Stimulated activated CD4-positive, alpha-beta T cell treated with anti-CD3 and anti-CD28 coated beads, TNF-alpha, amount 100 ng/mL, for 4 hours (primary cell): ENCODE measurements around the gene TYW5.

Experiments
- DNase-seq, 3 experiments: peaks; one replicate each; pipeline ENCODE4 v3.0.0-alpha.2; 2020; ENCODE audit warnings: low read depth in 3 of 3

Gene TYW5

DNA sequence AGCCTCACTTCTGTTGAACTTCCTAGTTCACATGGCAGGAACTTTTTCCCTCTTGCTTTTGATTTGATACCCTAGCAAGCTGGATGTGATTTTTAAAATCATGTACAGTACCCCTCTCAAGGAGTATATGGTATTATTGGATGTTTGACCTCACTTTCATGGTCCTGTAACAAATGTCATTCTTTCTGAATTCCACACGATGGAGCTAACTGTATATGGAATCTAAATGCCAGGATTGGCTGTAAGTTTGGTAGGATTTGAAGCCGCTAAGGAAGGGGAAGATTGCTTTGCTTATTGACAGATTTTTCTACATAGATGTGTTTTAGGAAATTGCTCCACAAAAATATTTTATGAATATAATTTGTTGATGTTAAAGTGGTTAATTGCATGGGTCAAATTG is 18.4 kb upstream of the TYW5 start:
- DNase-seq: no peak

DNA sequence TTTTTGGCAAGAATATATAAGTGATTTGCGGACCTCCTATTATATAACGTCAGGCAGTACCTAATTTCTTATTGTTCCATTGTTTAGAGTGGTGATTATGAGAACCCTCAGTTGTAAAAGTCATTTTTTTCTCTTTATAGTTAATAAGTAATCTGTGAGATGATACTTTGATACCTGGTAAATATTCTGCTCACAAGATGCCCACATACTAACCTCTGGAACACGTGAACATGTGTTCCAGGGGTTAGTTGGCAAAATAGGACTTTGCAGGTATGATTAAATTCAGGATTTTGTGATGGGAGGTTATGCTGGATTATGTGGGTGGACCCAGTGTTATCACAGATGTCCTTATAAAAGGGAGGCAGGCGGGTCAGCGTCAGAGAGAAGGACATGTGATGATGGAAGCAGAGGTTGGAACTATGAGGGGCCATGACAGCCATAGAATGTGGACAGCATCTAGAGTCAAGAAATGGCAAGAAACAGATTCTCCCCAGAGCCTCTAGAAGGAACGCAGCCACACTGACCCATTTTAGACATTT is 16.9 kb upstream of the TYW5 start:
- no peak for DNase-seq

DNA sequence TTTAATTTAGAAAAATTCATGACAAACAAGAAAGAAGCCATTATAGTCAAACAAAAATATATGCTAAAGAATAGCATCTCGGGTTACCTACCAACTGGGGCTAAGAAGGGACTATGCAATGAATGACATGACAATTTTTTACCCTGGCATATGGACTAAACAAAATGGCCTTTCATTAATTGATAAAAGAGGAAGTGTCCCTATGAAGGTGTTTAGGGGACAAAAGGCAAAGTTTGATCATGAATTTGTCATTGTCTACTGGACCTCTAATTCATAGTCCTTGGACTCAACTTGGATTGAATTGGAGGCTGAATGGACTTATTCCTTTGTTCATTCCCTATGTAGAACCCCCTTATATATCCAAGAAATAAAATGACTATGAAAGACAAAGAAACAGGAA is 12.8 kb upstream of the TYW5 start:
- DNase-seq: no peak

DNA sequence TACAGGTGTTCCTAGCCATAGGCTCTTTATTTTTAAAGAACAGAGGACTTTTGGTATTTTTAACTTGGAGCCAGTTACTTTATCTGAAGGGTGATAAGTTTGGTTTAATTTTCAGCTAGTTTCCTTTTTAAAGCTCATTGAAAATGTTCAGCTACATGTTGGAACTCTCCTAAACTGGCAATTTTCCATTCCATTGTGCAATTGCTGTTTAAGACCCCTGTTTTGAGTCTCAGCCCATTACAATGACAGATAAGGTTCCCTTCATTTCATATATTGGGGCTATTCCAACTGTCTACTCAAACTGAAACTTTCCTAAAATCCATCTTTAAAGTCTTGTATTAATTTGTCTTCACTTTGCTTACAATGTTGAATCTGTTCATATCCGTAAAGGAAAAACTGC is 11.7 kb upstream of the TYW5 start:
- no peak for DNase-seq

DNA sequence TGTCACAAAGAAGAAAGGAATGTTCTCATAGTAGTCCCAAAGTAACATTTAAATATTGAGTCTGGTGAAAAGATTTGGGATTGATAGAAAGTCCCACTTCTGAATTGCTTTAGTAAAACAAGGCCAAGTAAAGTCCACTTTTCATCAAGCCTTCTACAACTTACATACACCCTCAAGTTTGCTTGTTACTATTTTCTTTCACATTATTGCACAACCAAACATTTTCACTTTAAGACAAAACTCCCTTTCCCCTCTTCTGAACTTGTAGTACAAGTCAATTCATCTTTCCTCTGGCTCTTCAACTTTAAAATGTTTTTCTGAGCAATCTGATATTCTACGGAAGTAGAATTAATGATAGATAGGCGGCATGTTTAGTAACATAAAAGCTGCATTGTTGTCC is 11.1 kb upstream of the TYW5 start:
- DNase-seq: no peak

DNA sequence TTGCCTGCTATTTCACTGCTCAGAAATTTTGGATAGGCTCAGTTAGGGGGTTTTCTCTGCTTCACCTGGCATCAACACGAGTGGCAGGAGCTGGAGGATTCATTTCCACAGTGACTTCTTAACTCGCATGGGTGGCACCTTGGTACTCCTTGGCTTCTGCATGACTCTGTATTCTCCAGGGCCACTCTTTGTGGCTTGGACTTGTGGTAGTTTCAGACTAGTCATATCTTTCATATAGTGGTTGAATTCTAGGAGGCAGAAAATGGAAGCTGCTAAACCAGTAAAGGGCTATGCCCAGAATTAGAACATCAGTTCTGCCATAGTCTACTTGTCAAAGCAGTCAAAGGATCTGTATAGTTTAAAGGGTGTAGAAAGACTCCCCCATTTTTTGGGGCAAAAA is 6.9 kb upstream of the TYW5 start:
- no peak for DNase-seq

DNA sequence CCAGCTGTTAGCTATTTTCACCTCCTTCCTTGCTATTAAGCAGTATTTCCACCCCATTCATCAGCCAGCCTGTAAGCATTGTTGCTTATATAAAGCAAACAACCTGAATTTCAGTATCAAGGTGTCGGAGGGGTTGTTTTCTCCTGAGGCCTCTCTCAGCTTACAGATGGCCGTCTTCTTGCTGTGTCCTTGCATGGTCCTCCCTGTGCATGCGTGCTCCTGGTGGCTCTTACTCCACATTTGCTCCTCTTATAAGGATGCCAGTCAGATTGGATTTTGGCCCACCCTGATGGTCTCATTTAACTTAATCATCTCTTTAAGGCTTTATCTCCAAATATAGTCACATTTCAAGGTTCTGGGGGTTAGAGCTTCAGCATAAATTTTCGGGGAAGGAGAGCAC is 2.7 kb upstream of the TYW5 start:
- DNase-seq: no peak

DNA sequence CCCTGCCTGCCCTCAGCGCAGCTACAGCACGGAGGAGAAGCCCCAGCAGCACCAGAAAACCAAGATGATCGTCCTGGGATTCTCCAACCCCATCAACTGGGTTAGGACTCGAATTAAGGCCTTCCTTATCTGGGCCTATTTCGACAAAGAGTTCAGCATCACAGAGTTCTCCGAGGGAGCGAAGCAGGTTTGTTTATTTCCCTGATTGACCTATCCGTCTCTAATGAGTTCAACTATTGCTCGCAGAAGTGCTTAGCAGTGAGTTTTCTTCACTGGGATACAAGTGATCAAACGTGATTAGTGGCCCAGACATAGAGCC is 730 bp upstream of the TYW5 start:
- no peak for DNase-seq

DNA sequence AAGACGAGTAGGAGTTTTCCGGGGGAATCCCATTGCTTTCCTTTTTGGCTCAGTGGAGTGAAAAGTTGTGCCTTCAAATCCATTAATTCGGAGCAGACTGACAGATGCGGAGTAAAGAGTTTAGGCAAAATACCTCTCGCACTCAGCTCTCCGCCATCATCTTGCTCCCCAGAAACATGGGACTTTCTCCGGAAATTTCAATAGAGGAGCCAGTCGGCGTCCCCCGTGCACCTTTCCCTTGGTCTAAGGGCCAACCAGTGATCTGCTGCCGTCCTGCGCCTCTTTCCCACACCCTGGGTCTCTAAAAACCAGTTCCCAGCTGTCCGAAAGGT is 318 bp downstream of the TYW5 start:
- DNase-seq: no peak

DNA sequence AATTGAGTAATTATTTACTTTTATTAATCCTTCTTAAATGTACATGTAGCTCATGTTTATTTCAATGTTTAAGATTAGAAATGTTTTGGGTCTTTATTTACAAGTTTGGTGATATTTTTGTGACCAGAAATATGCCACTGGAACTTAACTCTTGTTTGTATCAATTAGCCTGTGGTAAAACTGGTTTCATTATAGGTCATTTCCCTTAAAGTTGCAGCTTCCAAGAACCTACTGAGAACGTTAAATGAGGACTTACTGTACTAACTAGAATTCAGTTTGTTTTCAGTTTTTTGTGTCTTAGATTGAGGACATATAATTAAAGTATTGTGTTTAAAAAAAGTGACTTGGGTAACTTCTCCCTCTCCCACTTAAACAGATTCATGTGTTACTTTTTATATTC is 4.3 kb downstream of the TYW5 start:
- DNase-seq: no peak

DNA sequence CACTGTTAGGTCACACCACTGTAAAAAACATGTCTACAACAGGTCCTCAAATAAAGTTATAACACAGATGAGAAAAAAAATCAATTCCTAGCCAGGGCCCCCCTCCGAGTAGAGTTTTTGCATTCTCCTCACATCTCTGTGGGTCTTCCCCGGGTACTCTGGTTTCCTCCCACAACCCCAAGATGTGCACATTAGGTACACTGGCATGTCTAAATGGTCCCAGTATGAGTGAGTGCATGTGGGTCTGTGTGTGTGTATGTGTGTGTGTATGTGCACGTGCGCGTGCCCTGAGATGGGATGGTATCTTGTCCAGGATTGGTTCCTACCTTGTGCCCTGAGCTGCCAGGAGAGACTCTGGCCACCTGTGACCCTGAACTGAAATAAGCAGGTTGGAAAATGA is 4.9 kb downstream of the TYW5 start:
- DNase-seq: no peak

DNA sequence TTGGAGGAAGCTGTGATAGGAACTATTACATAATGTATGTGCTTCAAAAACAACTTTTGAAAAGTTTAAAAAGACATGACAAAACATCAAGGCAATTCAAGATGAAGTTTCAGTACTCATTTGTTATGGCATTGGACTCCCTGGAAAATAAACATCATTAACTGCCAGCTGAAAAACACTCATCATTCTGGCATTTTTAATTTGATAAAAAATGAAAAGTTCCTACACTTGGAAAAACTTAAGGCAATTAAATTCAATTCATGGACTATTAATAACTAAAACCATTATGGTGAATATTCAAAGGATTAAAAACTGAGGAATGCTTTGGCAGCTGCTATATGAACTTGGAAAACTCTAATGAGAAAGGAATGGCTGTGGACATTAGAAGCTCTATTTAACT is 8.5 kb downstream of the TYW5 start:
- no peak for DNase-seq

DNA sequence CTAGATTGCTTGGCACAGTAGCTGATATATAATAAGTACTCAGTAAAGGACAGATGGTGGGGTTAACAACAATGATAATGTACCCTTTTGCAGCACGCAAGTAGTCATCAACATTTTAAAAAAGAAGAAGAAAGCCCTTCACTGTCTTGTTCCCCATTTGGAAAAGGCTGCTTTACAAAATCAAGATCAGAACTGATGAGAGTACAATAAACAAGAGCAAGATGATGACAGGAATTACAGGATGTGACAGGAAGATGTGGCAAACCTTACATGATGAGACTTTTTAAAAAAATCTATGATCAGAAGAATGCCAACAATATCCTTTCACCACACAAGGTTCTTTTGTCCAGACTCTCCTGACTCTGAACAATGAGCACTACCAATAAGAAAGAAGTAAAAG is 9.1 kb downstream of the TYW5 start:
- DNase-seq: no peak

DNA sequence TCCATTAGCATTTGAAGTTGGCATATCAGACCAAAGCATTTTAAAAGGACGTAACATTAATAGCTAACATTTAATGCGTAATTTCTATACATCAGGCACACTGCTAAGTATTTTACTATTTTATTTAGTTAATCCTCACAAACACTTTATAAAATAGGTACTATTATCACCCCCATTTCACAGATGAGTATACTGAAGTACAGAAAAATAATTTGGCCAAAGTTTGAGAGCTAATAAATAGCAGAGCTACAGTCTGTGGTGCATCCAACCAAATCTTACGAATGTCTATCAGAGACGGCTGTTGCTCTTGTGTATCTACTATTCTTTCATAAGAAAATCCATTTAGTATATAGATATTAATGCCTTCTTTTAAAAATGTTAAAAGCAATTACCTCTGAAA is 11.9 kb downstream of the TYW5 start:
- DNase-seq: no peak

DNA sequence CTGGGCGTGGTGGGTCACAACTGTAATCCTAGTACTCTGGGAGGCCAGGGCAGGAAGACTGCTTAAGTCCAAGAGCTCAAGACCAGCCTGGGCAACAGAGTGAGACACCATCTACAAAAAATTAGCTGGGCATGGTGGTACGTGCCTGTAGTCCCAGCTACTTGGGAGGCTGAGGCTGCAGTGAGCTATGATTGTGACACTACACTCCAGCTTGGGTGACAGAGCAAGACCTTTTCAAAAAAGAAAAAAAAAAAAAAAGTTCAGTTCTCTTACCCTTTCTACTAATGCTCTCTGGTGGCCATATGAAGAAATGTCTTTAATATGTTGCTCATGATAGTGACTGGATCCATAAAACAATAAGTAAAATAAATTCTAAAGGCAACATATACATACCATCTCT is 14.9 kb downstream of the TYW5 start:
- no peak for DNase-seq

DNA sequence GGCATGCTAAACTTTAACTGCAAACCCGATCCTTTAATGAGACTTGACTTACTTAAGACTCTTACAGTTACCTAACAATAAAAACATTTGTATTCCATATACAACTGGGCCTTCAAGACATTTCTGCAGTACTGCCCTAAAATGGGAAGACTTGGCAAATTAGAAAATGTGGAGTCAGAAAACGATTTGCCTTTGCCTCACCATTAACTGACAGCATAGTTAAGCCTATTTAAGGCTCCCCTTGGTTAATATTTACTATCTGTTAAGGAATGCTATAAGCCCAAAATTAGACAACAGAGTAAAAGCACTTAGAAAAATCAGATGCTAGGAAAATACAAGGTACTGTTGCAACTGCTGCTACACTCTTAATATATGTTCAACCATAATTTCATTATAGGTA is 18.7 kb downstream of the TYW5 start:
- DNase-seq: no peak

DNA sequence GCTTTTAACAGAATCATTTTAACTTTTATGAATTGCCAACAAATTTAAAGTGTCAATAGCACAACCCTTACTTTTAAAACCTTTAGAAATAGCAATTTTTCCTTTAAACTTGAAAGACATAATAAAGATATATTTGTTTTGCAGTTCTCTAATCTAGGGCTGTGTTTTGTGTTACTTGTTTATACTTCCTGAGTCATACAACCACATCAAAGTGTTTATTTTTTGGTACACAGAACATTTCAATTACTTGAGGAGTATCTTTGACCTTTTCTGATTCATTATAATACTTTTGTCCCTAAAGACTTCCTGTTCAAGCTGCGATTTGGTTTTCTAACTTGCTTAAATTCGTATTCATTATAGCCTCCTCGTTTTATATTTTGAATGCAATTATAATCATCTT is 21.8 kb downstream of the TYW5 start:
- DNase-seq: no peak

DNA sequence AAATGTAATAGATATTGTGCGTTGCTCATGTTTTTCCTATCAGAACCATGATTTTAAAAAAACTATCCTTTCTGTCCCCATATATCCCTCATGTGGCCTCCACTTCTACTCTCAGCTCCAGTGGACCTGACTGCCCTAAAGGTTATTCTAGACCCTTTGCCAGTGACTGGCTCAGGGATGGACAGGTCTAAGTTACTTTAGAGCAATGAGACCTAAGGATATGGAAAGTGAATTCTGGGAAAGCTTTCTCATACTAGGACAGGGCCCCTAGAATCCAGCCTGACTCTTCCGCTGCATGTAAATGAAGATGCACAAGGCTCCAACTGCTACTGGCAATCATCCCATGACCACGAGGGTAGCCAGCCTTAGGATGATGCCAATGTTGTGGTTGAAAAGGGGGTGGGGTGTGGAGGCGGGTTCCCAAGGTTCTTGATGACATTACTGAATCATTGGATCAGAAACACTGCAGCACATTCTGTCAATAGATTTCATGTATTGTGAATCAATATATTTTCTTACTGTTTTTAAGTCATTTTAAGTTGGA is 22.9 kb downstream of the TYW5 start:
- DNase-seq: no peak

DNA sequence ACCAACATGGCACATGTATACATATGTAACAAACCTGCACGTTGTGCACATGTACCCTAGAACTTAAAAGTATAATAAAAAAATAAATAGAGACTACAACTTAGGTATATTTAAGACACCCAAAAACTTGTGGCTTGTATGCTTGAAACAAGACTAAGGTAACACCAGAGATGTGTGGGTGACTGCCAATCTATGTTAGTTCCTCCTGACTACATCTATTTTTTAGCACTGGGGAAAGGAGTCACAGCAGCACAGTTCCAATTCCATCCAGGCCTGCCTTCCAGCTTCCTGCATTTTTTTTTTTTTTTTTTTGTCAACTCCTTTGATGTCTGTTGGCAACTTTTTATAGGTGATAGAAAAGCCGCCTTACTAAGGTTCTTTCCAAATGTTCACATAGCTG is 26.0 kb downstream of the TYW5 start:
- DNase-seq: no peak

DNA sequence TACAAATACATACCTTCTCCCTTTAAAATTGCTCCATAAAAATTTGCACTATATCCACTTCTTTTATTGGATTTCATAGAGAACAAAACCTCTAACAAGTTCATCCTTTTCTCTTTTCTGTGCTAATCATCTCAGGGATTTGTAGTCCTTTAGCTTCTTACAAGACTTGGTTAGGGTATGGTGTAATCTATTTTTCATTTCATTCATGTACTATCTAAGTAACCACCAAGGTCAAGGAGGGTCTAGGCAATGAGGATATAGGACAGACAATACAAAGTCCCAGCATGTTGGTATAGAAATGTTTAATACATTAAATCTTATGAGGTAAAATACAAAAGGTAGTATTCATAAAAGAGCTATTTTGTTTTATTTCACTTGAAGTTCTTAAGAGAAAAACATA is 26.7 kb downstream of the TYW5 start:
- no peak for DNase-seq

DNA sequence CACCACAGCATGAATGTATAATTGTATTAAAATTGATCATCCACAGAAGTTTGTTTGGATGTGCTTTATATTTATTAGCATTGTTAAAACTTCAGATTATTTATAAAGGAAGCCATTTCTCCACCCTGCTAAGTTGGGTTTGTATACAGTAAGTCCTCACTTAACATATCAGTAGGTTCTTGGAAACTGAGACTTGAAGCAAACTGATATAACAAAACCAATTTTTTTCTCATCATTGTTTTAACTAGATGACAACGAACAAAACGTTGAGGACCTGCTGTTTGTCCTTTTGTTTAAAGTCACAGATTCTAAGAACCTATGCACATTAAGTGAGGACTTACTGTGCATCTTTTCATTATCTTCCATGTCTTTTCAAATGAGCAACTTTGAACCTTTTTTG is 27.1 kb downstream of the TYW5 start:
- DNase-seq: no peak

DNA sequence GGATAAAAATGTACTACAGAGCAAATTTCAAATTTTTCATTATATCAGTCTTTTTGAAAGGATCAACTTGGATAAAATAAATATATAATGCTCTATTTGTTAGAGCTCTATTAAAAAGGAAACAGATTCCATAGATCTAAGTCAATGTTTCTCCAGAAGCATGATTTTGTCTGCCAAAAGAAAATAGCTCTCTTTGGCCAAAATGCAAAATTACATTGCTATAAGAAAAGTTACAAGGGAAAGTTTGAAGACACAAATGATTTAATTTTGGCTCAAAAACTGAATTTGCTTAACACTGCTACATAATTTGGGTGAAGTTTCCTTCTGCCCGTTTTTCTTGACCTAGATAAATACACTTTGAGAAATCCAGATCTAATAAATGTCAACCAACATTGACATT is 28.5 kb downstream of the TYW5 start:
- no peak for DNase-seq

DNA sequence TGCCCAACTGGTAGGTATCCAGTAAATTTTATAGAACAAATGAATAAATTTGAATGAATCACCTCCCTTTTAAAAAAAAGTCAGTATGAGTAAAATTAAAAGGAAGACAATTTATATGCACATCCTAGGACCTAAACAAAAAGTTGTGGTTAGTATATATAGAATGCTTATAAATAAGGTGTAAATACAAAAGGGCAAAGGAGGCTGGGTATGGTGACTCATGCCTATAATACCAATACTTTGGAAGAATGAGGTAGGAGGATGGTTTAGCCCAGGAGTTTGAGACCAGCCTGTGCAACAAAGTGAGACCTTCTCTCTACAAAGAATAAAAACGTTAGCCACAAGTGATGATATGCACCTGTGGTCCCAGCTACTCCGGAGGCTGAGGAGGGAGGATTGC is 31.4 kb downstream of the TYW5 start:
- no peak for DNase-seq

DNA sequence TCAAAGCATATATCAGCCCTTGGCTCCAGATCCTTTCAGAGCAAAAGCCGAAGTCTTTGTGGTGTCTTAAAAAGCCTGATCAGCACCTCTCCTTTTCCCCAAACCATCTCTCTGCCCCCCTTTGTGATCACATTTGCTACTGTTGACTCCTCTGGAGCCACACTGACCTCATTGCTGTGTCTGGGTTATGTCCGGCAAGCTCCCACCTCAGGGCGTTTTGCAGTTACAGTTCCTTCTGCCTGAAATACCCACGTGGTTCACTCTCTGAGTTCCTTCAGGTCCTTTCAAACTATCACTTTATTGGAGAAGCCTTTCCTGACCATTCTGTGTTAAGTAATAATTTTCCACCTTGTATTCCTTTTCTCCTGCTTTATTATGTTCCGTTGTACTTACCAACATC is 32.4 kb downstream of the TYW5 start:
- no peak for DNase-seq

DNA sequence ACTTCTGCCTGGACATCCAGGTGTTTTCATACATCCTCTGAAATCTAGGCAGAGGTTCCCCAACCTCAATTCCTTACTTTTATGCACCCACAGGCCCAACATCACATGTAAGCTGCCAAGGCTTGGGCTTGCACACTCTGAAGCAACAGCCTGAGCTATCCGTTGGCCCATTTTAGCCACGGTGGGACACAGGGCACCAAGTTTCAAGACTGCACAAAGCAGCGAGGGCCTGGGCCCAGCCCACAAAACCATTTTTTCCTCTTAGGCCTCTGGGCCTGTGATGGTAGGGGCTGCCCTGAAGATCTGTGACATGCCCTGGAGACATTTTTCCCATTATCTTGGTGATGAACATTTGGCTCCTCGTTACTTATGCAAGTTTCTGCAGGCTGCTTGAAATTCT is 38.3 kb downstream of the TYW5 start:
- no peak for DNase-seq
